SIG-M5 treated with dmso at 0.1 percent for 504 hours (cell line): Measurements from ENCODE around the gene PSAT1.

Experiments
- DNase-seq: peaks from one replicate; lab custom pipeline; 2025; ENCODE audit not compliant: unreplicated experiment; lab: John Stamatoyannopoulos, UW

PSAT1 gene

GRCh38 chr9:78292716-78293497 is 4.0 kb upstream of the PSAT1 start:
- peak; percentile 6 for DNase-seq

GRCh38 chr9:78294290-78295176 is 2.4 kb upstream of the PSAT1 start:
- DNase-seq: no peak

- DNase-seq: no peak
Measured at GRCh38 chr9:78295177-78295575, 1.7 kb upstream of the PSAT1 start.

- no peak for DNase-seq
Measured at GRCh38 chr9:78295731-78296130, 1.2 kb upstream of the PSAT1 start.

- DNase-seq: no peak
Measured at GRCh38 chr9:78296201-78296892, 578 bp upstream of the PSAT1 start.

GRCh38 chr9:78297672-78297961 is 692 bp downstream of the PSAT1 start:
- no peak for DNase-seq

- DNase-seq: no peak
Measured at GRCh38 chr9:78298046-78298765, 1.3 kb downstream of the PSAT1 start.

- DNase-seq: no peak
Measured at GRCh38 chr9:78300209-78300608, 3.3 kb downstream of the PSAT1 start.

GRCh38 chr9:78301466-78301865 is 4.5 kb downstream of the PSAT1 start:
- DNase-seq: no peak

GRCh38 chr9:78303377-78304062 is 6.6 kb downstream of the PSAT1 start:
- no peak for DNase-seq

GRCh38 chr9:78304357-78304756 is 7.4 kb downstream of the PSAT1 start:
- peak; percentile 12 for DNase-seq

GRCh38 chr9:78306222-78307076 is 9.5 kb downstream of the PSAT1 start:
- DNase-seq: no peak

GRCh38 chr9:78307360-78307759 is 10.4 kb downstream of the PSAT1 start:
- DNase-seq: no peak

GRCh38 chr9:78309066-78309465 is 12.1 kb downstream of the PSAT1 start:
- DNase-seq: no peak

- DNase-seq: no peak
Measured at GRCh38 chr9:78311075-78311474, 14.2 kb downstream of the PSAT1 start.

- no peak for DNase-seq
Measured at GRCh38 chr9:78311886-78312524, 15.1 kb downstream of the PSAT1 start.

- no peak for DNase-seq
Measured at GRCh38 chr9:78314550-78314949, 17.6 kb downstream of the PSAT1 start.

- no peak for DNase-seq
Measured at GRCh38 chr9:78314953-78315870, 18.3 kb downstream of the PSAT1 start.
